NOMO-1 treated with DMSO at 0.1 percent for 48 hours (cell line): ENCODE measurements around the gene SYNPO2.
A peak's percentile ranks its signal among the peaks of the same experiment; 100 is the strongest.

ENCODE experiments used
- DNase-seq: peaks from one replicate; lab custom pipeline; 2025; ENCODE audit not compliant: unreplicated experiment; lab: John Stamatoyannopoulos, UW

The SYNPO2 gene, protein sequence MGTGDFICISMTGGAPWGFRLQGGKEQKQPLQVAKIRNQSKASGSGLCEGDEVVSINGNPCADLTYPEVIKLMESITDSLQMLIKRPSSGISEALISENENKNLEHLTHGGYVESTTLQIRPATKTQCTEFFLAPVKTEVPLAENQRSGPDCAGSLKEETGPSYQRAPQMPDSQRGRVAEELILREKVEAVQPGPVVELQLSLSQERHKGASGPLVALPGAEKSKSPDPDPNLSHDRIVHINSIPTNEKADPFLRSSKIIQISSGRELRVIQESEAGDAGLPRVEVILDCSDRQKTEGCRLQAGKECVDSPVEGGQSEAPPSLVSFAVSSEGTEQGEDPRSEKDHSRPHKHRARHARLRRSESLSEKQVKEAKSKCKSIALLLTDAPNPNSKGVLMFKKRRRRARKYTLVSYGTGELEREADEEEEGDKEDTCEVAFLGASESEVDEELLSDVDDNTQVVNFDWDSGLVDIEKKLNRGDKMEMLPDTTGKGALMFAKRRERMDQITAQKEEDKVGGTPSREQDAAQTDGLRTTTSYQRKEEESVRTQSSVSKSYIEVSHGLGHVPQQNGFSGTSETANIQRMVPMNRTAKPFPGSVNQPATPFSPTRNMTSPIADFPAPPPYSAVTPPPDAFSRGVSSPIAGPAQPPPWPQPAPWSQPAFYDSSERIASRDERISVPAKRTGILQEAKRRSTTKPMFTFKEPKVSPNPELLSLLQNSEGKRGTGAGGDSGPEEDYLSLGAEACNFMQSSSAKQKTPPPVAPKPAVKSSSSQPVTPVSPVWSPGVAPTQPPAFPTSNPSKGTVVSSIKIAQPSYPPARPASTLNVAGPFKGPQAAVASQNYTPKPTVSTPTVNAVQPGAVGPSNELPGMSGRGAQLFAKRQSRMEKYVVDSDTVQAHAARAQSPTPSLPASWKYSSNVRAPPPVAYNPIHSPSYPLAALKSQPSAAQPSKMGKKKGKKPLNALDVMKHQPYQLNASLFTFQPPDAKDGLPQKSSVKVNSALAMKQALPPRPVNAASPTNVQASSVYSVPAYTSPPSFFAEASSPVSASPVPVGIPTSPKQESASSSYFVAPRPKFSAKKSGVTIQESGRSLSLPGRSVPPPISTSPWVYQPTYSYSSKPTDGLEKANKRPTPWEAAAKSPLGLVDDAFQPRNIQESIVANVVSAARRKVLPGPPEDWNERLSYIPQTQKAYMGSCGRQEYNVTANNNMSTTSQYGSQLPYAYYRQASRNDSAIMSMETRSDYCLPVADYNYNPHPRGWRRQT

DNA sequence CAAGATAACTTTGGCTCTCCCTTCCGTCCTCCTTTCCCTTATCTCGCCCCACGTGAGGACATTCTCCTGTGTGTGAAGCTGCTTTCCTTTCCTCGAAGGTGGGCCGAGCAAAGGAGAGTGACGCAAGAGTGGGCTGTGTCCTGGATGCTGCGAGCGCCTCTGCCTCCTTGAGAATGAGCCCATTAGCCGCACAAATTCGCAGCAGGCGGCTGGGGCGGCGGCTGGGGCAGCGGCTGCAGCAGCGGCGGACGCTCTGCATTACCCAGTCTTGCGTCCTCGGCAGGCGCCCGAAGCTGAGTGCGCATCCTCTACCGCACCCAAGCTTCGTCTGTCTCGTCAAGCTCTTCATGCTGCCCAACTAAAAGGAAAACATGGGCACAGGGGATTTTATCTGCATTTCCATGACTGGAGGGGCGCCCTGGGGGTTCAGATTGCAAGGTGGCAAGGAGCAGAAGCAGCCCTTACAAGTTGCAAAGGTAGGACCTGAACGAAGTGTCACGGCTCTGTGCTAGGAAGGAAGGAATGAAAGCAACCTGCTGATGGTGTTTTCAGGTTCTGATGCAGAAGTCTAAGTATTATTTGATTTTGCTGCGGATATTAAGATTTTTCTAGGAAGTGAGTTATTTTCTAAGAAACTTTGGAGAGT lies at the start of gene SYNPO2:
SYNPO2 (plus strand) TSS at position 189 of the 646 bp plus-strand sequence; CDS start at position 372, 183 bp downstream.
- DNase-seq = peak; percentile 52

DNA sequence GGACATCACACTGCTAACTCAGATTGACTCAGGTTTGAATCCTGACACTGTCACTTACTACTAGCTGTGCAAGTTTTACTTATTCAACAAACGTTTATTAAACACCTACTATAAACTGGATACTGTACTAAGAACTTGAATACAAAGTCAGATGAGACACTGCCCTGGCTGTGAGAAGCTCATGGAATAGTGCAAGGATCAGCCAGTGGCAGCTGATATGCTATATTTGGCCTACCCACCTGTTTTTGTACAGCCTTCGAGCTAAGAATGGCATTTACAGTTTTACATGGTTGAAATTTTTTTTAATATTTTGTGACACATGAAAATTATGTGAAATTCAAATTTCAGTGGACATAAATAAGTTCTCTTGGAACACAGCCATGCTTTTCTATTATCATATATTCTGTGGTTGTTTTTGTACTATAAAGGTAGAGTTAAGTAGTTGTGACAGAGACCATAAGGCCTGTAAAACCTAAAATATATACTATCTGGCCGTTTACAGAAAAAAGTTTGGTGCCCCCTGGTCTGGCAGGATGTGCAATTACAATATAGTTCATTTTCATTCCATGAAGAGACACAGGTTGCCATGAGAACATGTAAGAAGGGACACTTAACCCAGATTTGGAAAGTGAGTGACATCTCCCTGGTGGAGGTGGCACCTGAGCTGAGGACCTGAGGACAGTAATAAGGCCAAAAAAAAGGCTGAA lies 49.3 kb upstream of the SYNPO2 start:
- no peak for DNase-seq

DNA sequence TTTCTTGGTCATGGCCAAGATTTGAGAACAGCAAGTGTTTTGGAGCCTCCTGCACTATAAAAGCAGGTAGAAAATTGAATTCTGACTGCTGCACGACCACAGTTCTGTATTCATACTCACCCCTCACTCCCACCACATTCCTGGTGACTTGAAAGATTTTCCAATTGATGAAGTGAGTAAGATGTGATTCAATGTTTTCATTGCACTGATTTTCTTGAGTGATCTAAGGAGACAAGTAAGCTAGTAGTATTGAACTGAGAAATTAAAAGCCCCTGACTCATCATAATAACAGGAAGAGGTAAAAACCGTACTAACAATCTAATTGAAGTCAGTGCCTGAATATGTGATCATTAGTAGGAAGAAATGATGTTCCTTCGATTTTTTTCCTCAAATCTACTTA lies 46.6 kb upstream of the SYNPO2 start:
- DNase-seq = no peak

DNA sequence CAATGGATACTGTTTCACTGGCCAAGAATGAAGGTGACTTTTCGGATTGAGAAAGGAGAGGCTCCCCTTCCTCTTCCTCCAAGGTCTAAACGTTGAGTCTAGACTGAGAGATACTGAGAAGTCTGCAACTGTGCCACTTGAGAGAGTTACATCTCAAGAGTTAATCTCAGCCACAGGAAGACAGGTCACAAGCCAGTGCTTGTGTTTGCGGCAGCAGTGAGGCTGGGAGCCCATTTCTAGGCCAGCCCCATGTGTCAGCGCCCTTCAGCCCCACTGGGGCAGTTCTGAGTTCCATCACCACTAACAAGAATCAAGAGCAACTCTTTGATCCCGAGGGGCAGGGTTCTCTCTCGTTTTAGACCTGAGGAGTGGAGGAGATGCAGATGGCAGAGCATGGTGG lies 45.4 kb upstream of the SYNPO2 start:
- no peak for DNase-seq

DNA sequence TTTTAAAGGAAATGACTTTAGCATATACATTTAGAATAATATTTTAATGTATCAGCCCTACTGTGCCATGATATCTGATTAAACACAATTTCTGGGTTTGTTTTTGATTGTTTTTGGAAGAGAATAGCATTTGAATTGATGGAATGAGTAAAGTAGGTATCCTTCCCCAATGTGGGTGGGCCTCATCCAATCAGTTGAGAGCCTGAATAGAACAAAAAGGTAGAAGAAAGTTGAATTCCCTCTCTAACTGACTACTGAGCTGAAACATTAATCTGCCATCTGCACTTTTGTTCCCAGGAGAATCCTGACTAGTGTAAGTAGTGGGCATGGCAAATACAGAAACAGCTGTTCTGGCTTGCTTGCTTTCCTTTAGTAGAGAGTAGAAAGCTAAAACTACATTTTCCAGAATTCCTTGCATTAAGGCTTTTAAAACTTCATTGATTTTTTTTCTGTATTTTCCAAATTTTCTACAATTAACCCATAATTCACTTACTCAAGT lies 43.1 kb upstream of the SYNPO2 start:
- no peak for DNase-seq

DNA sequence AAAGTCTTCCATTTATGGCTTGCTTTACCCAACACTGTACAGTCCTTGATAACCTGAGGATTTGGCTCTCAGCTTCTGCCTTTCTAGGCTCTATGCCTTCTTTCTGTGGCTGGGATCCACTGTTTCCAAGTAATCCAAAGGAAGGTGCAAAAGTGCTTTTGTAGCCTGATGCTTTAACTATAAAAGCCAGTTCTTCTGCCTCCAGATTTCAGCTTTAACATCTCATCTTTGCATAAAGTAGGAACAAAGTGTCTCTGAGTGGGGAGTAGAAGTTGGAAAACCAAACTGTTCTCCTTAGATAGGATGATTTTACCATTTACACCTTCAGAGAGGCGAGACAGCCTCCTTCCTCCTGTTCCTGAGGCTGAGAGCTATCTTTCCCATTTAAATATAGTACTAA lies 41.7 kb upstream of the SYNPO2 start:
- DNase-seq = no peak

DNA sequence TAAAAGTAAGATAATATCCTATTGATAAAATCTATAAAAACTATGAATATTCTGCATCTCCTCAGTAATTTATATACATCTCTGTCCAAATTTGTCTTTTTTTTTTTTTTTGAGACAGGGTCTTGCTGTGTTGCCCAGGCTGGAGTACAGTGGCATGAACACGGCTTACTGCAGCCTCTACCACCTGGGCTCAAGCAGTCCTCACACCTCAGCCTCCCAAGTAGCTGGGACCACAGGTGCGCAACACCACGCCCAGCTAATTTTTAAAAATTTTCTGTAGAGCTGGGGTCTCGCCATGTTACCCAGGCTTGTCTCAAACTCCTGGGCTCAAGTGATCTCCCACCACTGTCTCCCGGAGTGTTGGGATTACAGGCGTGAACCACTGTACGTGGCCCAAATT lies 40.4 kb upstream of the SYNPO2 start:
- no peak for DNase-seq

DNA sequence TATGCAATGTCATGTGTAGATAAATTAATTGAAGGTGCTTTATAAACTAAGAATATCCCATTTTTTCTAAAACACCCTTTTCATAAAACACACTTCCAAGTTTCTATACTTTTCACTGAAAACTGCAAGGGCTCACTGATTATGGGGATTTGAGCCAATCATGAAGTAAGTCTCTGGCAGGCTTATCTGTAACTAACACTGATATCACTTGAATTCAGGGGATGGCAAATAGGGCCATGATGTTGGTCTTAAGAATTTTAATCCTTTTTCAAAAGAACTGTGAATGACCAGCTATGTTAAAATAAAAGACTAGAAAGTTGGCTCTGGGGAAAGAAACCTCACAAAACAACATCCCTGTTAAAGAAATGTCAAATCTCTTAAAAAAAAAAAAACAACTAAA lies 39.8 kb upstream of the SYNPO2 start:
- no peak for DNase-seq

DNA sequence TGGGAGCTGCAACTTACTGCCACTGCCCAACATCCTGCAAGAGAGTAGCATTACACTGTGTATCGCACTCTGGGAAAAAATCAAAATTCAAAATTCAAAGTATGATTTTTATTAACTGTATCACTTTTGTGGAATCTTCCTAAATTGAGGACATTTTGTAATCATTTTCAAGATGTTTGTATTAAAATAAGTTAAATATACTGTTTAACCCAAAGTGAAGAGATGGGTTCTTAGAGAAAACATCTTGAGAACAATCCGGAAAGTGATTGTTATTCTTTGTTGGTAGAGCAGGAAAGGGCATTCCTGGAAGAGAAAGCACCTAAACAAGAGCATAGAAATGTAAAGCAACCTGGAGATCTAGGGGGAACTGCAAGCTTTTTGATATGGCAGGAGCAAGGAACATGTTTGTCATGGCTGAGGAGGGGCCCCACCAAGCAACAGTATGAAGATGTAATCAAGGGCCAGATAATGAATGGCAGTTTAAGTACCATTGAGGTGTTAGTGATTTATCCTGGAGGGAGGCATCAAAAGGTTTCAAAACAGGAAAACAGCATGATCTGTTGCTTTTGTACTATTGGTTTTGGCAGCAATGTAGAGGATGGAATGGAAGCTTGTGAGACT lies 38.7 kb upstream of the SYNPO2 start:
- DNase-seq = no peak

DNA sequence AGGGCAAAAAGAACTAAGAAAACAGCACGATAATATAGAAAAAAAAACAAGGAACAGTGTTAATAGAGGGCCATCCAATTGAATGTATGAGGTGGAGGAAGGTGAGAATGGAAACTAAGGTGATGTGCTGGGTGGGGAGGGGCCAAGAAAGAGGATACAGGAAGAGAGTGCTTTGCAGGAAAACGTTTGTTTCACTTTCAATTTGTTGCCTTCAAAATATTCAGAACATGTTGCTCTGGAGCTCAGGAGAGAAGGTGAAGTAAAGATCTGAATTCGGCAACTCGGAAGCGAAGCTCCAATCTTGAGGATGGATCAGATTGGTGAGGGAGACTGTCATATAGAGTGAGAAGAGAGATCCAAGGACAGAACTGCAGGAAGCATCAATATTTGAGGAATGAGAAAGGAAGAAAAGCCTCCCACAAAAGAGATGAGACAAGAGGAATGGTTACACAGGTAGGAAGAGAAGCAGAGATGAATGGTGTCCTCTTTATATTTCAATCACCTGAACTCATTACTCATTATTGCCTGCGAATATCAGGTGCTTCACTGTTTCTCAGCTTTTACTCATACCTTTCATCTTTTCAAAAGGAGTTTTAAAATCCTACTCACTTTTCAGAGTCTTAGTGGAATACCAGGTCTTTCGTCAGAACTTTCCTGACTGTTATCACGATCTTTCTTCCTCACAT lies 38.0 kb upstream of the SYNPO2 start:
- DNase-seq = peak; percentile 55

DNA sequence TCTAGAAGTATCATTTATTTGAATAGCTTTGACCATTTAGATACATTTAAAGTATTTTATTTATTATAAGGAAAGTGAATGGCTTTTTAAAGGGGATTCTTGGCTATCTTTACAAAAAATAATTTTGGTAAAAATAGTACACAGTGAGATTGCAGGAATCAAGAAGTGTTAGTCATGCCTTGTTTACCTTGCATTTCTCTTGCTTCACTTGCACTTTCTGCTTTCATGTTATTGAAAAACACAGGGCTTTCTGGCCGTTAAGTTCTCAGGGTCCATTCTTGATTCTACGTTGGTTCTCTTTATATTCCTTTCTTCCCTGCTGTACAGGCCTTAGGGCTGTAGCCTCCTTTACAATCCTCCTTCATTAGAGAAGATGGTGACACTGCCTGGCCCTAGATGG lies 30.9 kb upstream of the SYNPO2 start:
- DNase-seq = no peak

DNA sequence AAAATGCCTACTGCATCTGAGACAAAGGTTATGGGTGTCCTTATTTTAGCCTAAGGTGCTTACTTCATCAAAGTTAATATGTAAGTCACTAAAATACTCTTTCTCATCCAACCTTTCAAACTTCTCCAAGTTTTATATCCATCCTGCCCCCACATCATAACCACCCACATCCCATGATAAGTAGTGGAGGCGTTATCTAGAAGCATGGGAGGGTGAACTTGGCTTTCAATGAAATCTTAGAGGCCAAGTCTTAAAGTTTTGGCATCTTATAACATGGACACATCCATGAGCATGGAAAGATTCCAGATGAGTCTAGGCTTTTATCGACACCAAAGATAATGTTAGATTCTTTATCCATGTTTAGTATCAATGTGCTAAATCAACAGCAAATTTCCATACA lies 29.9 kb upstream of the SYNPO2 start:
- DNase-seq = no peak

DNA sequence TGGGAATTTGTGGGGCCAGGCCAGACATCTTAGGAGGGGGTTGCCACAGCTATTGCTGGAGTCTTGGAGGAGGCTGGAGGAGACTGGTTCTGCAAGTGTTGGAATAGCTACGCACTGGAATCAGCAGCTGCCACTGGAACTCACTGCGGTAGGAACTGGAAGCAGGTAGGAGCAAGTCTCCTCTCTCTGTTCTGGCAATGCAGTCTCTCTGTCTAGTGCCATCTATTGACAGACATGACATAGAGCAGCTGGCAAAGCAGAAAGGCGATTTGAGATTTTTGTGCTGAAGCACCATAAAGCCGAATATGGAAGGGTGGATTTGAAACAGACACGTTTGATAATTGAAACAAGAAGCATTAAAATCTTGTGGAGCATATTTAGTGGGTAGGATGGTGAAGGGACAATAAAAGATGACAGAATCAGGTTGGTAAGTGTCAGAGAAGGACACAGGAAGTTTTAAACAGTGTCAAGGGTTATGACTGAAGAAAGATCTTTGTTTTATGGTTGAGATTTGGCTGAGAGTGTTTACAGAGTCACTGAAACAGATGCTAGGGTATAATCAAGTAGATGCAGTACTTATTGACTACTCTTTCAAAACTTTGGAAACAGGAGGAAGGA lies 23.5 kb upstream of the SYNPO2 start:
- DNase-seq = peak; percentile 26

DNA sequence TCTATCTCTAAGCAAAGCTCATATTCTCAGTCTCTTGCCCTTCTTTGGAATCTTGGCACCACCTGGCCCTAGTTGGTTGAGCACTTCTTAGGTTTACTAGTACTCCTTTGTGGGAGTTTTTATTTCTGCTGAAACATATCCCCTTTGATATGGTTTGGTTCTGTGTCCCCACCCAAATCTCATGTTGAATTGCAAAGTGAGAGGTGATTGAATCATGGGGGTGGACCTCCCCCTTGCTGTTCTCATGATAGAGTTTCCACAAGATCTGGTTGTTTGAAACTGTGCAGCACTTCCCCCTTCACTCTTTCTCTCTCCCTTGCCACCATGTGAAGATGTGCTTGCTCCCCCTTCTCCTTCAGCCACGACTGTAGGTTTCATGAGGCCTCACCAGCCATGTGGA lies 22.2 kb upstream of the SYNPO2 start:
- no peak for DNase-seq

DNA sequence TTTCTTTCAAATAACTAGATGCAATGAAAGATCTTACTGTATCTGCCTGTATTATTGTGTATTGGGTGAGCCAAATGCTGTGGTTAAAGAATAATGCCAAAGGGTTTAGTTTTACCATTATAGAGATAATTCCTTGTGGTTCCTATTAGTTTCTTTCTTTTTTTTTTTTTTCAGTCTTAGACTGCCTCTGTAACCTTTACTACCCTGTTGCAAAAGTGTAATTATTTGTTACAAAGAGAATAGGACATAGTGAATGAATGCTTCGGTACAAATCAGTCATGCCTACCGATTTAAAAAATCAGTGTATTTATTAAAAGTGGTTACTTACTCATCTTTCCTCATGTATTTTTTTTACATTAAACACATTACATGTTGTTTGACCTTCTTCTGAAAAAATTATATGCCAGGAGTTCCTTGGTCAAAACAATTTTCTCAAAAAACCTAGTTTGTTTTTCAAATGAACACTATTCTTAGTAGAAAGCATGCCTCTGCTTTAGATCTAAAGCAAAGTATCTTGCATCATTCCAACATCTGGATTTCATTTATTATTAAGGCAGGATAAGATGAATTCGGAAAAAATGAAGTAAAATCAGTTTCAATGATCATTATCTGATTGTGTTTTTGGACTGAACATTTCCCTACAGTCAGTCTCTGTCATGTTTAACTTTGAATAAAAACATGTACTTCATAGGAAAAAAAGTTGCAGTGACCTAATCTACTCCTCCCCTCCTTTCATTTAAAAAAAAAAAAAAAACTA lies 21.2 kb upstream of the SYNPO2 start:
- no peak for DNase-seq

DNA sequence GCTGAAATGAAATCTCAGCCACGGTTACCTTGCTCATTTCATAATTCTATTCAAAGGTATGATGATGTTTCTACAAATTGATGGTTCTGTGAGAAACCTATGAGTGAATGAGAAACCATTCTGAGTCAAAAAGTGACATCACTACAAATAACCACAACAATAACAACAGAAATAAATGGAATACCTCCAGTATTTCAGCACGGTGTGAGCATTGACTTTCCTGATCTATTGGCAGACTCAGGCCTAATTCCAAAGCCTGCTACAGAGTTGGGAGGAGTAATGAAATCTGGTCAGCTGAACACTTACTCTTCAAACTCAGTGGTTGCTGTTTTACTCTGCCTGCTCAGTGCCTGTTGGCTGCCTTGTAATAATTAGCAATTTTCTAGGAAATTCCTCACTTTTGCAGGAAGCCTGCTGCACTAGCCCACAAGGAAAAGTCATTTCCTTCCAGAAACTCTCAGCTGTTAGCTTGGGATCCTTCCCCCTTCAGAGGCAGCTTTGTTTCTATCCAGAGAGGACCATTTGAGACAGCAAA lies 18.8 kb upstream of the SYNPO2 start:
- no peak for DNase-seq

DNA sequence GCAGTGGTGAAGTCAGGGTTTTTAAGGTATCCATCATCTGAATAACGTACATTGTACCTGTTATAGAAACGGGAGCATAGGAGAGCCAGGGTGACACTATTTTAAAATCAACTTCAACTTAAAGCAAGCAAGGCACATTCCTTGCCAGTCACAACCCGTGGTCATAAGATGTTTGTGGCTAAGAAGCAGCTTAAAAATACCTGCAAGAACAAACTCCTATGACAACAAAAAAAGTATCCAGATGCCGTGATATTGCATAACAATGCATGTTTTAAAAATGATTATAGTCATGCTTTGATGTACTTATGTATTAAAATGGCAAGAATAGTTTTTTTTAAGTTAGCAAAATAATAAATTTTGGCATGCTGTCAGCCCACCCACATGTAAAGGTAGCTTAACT lies 16.5 kb upstream of the SYNPO2 start:
- no peak for DNase-seq

DNA sequence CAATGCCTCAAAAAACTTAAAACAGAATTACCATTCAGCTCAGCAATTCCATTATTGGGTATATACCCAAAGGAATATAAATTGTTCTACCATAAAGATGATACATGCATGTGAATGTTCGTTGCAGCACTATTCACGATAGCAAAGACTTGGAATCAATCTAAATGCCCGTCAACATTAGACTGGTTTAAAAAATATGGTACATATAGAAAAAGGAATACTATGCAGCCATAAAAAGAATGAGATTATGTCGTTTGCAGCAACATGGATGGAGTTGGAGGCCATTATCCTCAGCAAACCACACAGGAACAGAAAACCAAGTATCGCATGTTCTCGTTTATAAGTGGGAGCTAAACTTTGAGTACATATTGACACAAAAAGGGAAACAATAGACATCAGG lies 10.9 kb upstream of the SYNPO2 start:
- no peak for DNase-seq
